ENCODE measurements around the gene FXYD4. TPM values are rescaled to one million over a fixed set of nuclear protein-coding genes. Genes with fewer than 3 reads are reported as not detected.

Gene FXYD4
- total RNA-seq, 1 donor from 2014 or later: not detected

DNA sequence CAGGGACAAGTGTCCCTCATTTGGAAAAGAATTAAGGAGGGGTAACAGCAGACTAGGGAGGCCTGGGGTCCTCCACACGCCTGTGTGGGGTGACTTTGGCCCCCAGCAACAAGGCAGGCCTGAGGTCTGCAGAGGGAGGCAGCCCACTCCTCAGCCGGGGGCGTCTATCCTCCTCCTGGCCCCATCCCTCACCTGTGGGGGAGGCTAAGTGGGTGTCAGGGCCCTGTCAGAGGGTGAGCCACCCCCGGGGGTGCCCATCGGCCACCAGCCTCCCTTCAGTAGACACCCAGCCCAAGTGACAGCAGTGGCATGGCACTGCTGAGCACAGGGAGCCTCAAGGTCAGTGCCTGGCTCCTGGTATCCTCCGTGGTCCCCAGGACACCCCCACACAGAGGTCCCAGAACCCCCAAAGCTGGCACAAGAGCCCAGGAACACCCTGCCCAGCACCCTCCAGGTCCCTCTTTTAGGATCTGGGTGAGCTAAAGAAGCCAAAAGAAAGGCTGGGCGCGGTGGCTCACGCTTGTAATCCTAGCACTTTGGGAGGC, 693 bp upstream of the FXYD4 start:
- ATAC-seq (no peak), DNase-seq (ENCODE audit: low spot score) (no peak)
- intact Hi-C loops (cut with DNase I): no loop called here

DNA sequence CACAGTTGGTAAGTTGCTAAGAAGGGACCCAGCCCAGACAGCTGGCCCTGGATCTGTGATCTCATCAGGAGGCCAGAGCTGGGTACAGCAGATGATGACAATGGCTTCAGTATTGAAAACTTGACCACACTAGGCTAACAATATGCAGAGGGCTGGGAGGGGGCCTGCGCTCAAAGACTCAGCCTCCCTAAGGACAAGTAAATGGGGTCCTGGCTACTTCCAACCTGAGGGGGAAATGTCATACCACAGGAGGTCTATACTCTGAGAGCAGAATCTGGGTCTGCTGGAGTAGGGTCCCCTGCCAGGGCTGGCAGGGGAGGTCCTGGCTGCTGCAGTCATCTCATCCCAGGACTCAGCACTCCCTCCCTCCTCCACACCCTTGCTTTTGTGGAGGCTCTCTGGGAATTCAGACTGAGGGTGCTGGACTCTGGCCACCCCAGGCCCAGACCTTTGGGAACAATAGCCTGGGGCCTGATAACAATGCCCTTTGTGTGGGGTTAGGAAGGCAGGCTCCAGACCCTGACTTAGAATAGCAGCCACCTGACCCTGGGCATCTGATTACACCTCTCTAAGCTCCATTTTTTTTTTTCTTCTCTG, 1.4 kb downstream of the FXYD4 start:
- DNase-seq (ENCODE audit: low spot score): no peak
- intact Hi-C loops (cut with DNase I): no loop called here
- ATAC-seq: no peak

GRCh38 chr10:43373461-43373860, 2.0 kb downstream of the FXYD4 start:
- intact Hi-C loops (cut with DNase I): no loop called here
- no peak for ATAC-seq

GRCh38 chr10:43374194-43374593, 2.8 kb downstream of the FXYD4 start:
- intact Hi-C loops (cut with DNase I): no loop called here
- ATAC-seq (no peak), DNase-seq (ENCODE audit: low spot score) (no peak)

More at GRCh38 chr10:43373461-43373860, 2.0 kb downstream of the FXYD4 start:
- no peak for DNase-seq (ENCODE audit: low spot score)

- intact Hi-C loops (cut with DNase I): no loop called here
- ATAC-seq (no peak), DNase-seq (ENCODE audit: low spot score) (no peak)
Observed at GRCh38 chr10:43375401-43376020, 4.1 kb downstream of the FXYD4 start.

GRCh38 chr10:43376046-43376635, 4.7 kb downstream of the FXYD4 start:
- intact Hi-C loops (cut with DNase I): no loop called here
- ATAC-seq (no peak), DNase-seq (ENCODE audit: low spot score) (no peak)

DNA sequence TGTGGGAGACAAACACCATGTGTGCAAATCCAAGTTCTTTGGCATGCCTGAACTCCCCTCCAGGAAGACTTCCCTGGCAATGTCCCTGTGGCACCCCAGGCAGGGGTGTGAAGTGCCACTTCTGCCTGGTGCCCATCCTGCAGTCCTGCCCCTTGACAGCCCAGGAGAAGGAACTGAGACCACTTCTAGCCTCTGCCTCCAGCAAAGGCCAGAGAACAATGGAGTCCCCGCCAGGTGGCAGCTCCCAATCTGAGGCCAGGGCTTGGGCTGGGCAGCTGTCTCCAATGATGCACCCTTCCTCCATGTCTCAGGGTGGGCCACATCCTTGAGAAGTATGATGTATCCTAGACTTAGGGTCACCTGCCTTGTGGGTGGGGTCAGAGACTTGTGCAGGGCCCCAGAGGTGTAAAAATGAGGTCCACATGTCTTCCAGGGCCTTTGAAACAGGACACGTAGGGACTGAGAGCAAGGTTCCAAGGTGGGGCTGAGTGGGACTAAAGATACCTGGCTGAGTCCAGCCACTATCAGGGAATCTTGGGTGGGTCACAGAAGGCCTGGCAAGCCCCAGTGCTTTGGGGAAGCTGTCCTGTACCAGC, 5.5 kb downstream of the FXYD4 start:
- DNase-seq (ENCODE audit: low spot score): no peak
- intact Hi-C loops (cut with DNase I): no loop called here
- no peak for ATAC-seq

- intact Hi-C loops (cut with DNase I): no loop called here
- no peak for ATAC-seq
- no peak for DNase-seq (ENCODE audit: low spot score)
Observed at GRCh38 chr10:43377424-43377883, 6.0 kb downstream of the FXYD4 start.

DNA sequence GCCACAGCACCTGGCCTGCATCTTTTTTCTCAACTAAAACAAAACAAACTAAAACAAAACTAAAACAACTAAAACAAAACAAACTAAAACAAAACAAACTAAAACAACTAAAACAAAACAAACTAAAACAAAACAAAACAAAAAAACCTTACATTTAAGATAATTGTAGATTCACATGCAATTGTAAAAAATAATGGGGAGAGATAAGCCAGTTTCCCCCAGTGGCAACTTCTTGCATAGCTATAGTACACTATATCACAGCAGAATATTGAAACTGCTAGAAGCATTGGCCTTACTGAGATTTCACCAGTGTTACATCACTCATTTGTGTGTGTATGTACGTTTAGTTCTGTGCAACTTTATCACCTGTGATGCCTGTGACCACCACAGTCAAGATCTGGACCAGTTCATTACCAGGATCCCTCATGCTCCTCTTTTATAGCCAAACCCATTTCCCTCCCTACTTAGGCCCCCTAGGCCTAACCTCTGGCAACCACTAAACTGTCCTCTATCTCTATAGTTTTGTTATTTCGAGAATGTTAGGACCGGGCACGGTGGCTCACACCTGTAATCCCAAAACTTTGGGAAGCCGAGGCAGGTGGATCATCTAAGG, 9.3 kb downstream of the FXYD4 start:
- DNase-seq (ENCODE audit: low spot score) (no peak), ATAC-seq (no peak)
- intact Hi-C loops (cut with DNase I): no loop called here

DNA sequence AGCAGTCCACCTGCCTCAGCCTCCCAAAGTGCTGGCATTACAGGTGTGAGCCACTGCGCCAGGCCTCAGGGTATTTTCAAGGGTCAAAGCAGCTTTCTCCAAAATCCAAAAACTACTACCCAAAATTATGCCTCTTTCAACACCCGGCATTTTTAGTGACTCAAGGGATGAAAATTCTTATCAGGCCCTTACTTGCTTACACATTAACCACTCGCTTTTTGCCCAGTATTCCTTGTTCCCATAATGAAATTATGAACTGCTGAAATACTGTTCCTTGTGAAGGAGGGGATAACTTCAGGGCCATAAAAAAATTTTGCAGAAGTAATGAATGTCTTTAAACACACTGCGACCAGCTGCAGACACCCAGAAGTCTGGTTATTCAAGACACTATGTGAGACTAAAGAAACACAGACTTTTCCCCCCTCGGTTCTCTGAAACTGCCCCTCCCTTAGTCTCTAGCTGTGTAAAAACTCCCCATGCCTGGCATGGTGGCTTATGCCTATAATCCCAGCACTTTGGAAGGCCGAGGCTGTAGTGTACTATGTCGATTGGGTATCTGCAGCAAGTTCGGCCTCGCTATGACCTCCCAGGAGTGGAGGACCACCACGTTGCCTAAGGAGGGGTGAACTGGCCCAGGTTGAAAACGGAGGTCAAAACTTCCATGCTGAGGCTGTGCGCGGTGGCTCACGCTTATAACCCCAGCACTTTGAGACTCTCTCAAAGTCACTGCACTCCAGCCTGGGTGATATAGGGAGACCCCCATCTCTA, 12.0 kb downstream of the FXYD4 start:
- DNase-seq (ENCODE audit: low spot score) (no peak), ATAC-seq (no peak)
- intact Hi-C loops (cut with DNase I): no loop called here

DNA sequence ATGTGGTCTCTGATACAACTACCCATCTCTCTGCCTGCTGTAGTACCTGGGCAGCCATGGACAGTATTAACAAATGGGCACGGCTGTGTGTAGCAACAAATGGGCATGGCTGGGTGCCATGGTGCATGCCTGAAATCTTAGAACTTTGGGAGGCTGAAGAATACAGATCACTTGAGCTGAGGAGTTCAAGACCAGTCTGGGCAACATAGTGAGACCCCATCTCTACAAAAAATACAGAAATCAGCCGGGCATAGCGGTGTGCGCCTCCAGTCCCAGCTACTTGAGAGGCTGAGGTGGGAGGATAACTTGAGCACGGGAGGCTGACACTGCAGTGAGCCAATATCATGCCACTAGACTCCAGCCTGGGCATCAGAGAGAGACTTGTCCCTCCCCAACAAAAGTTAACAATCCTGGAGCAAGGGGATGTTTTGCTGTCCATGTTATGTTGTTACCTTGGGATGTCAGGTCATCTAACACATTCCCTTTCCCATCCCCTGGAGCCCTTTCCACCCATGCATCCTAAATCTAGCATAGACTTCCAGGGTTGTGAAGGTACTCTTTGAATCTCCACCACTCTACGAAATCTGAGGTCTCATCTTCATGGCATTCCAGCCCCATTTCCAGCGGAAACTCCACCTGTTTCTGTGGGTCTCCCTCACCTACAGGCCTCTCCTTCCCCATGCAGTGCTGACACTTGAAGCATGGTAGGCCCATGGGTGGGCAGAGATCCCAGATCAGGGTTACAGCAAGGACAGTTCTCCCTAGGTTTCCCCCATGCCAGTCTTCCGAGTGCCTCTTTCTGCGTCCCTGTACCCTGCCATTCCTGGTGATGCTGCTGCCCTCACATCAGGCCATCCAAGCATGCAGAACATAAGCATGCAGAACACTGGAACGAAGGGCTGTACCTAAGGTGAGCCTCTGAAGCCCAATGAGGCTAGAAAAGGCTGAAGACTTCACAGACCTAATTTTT, 13.1 kb downstream of the FXYD4 start:
- intact Hi-C loops (cut with DNase I): no loop called here
- ATAC-seq (no peak), DNase-seq (ENCODE audit: low spot score) (no peak)

DNA sequence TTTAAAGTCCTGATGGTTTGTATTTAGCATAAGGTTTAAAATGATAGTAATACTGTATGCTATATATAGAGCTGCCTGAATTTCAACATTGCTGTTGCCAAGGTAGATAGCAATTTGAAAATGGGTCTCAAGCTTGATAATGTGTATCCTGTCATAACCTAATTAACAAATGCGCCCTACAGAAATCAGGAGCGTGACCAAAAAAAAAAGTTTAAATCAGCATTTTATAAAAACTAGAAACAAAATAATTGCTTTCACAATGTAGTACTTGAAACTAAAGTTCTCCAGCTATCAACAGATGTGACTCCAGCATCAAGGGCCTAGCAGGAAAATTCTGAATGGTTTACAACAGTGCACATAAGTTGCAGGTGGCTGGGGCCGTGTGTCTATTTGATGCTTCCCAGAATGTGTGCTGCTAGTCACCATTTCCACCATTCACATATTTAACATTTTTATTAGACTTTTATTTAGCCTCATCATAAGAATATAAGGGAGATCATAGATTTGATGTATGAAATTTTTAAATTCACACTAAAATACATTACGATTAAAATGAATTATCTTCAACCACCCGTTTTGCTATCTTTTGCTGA, 14.1 kb downstream of the FXYD4 start:
- intact Hi-C loops (cut with DNase I): no loop called here
- ATAC-seq (no peak), DNase-seq (ENCODE audit: low spot score) (no peak)

GRCh38 chr10:43386549-43386948, 15.1 kb downstream of the FXYD4 start:
- ATAC-seq: no peak
- intact Hi-C loops (cut with DNase I): no loop called here
- DNase-seq (ENCODE audit: low spot score): no peak

DNA sequence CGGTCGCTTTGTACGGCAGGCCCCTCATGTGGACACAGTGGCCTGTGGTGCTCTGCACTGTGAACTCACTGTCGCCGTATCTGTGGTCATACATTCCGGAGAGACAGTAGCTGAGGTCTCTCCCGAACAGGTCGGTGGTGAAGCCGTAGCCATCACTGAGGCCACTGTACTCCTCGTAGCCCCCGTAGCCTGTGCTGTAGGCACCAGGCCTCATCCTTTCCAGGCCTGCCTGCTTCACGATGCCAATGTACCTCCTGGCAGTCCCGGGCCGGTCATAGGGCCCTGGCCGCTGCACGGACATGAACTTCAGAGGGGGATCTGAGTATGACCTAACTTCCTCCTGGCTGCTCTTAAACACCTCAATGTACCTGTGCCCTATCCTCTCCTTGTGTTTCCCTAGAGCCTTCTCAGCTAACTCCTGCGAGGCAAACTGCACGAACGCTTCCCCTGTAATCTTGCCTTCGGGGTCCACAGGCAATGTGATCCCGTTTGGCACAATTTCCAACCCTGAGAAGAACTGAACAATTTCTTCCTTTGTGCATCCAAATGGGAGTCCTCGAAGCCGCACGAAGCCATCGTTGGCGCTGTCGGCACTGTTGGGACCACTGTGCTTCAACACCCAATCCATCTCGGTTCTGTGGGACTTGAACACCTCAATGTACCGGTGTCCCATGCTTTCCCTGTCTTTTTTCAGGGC, 15.7 kb downstream of the FXYD4 start:
- ATAC-seq (no peak), DNase-seq (ENCODE audit: low spot score) (no peak)
- intact Hi-C loops (cut with DNase I): no loop called here

DNA sequence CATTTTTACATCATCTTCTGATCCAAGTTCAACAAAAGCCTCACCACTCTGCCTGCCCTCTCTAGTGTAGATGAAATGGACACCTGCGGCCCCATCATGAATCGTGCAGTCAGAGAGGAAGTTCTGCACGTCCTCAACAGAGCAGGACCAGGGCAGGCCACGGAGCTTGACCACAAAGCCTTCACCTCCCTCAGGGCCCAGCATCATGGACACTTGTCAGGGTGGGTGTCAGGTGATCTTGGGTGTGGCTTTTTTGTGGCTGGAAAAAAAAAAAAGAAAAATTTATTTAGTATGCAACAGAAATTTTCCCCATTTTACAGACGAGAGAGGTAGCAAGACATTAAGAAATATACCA, 16.2 kb downstream of the FXYD4 start:
- ATAC-seq (no peak), DNase-seq (ENCODE audit: low spot score) (no peak)
- intact Hi-C loops (cut with DNase I): no loop called here

GRCh38 chr10:43389867-43390266, 18.4 kb downstream of the FXYD4 start:
- DNase-seq (ENCODE audit: low spot score) (no peak), ATAC-seq (no peak)
- intact Hi-C loops (cut with DNase I): no loop called here

DNA sequence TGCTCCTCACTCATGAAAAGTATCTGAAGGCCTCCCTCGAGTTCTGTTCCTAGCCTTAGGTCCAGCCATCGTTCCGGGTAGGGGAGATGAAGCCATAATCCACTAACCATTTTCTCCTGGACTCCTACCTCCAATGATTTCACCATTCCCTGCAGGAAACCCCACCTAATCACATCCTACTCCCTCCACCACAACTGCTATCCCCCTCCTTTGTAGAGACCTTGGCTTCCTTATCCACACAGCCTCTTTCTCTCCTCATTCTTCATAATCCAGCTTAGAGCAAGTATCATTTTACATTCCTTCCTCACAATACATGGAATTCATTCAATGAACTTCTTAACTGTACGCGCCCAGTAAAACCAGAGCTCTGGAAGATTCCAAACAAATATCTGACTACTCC, 18.9 kb downstream of the FXYD4 start:
- intact Hi-C loops (cut with DNase I): no loop called here
- DNase-seq (ENCODE audit: low spot score): no peak
- no peak for ATAC-seq

All from sciatic nerve (tissue), 2 donors.